ENCODE results near the gene PLOD3. TPM values are rescaled to one million over a fixed set of nuclear protein-coding genes. Genes with fewer than 3 reads are reported as not detected.

PLOD3 gene
- total and polyA plus RNA-seq, 2 donors from 2014 or later, result 53.5 to 78.8 TPM

GRCh38 chr7:101216001-101216859 is 1.2 kb downstream of the PLOD3 start:
- no peak for FAIRE-seq
- peak in 1 of 5 donors; percentile 50 for DNase-seq
- H3K27me3 ChIP-seq (ENCODE audit: control insufficient read depth, insufficient read depth, low read length), result no peaks in the 10 kb centered on the region
- H3K9me3 ChIP-seq (ENCODE audit: control insufficient read depth in 2 of 3, insufficient read depth in 1 of 3, low read length in 3 of 3), result no peaks in the 10 kb centered on the region
- peak overlapping the region; percentile 34 to 98 (median 98) for H3K4me3 ChIP-seq (ENCODE audit: low read length in 3 of 3)
- no peak overlapping the region for H3K27ac ChIP-seq (ENCODE audit: low read depth in 2 of 2, low read length in 2 of 2)
- H3K36me3 ChIP-seq (ENCODE audit: control insufficient read depth in 2 of 3, insufficient read depth in 3 of 3, low read length in 3 of 3), result peaks cover 0 to 3% (median 0%) of the 10 kb centered on the region in 3 donors
- intact Hi-C loops (cut with DNase I), result no loop called here
- H3K9ac ChIP-seq (ENCODE audit: low read length in 3 of 3), result peak overlapping the region; percentile 13 to 80 (median 58)
- TF ChIP-seq, protein P1, sequence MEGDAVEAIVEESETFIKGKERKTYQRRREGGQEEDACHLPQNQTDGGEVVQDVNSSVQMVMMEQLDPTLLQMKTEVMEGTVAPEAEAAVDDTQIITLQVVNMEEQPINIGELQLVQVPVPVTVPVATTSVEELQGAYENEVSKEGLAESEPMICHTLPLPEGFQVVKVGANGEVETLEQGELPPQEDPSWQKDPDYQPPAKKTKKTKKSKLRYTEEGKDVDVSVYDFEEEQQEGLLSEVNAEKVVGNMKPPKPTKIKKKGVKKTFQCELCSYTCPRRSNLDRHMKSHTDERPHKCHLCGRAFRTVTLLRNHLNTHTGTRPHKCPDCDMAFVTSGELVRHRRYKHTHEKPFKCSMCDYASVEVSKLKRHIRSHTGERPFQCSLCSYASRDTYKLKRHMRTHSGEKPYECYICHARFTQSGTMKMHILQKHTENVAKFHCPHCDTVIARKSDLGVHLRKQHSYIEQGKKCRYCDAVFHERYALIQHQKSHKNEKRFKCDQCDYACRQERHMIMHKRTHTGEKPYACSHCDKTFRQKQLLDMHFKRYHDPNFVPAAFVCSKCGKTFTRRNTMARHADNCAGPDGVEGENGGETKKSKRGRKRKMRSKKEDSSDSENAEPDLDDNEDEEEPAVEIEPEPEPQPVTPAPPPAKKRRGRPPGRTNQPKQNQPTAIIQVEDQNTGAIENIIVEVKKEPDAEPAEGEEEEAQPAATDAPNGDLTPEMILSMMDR (IDR thresholded peaks at IDR 0.05; ENCODE audit: borderline replicate concordance, extremely low read depth, insufficient read depth), result no peak
- peaks cover 0 to 23% (median 6%) of the 10 kb centered on the region in 3 donors for H3K4me1 ChIP-seq (ENCODE audit: control insufficient read depth in 2 of 3, insufficient read depth in 2 of 3, low read depth in 1 of 3, low read length in 3 of 3)

DNA sequence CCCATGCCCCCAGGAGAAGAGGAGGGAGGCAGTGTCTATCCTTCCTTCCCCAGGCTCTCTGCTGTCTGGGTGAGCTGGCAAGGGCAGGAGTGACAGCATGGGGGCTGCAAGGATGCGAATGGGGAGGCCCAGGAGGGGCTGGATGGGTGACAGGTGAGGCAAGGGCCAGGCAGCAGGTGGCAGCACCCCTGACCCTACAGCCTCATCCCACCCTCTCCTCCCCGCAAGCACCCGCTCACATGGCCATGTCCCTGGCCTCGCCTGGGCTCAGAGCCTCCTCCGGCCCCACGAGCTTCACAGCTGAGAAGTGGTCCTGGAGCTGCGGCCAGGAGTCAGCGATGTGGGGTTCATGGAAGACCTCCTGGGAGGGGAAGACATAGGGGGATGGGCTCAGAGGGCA is 5.4 kb downstream of the PLOD3 start:
- H3K36me3 ChIP-seq (ENCODE audit: control insufficient read depth in 2 of 3, insufficient read depth in 3 of 3, low read length in 3 of 3), result peaks cover 0 to 9% (median 0%) of the 10 kb centered on the region in 3 donors
- no peaks in the 10 kb centered on the region for H3K27me3 ChIP-seq (ENCODE audit: control insufficient read depth, insufficient read depth, low read length)
- FAIRE-seq (no peak), DNase-seq (no peak)
- no peaks in the 10 kb centered on the region for H3K9me3 ChIP-seq (ENCODE audit: control insufficient read depth in 2 of 3, insufficient read depth in 1 of 3, low read length in 3 of 3)
- H3K27ac ChIP-seq (ENCODE audit: low read depth in 2 of 2, low read length in 2 of 2), result no peak overlapping the region
- TF ChIP-seq, protein P1 (IDR thresholded peaks at IDR 0.05; ENCODE audit: borderline replicate concordance, extremely low read depth, insufficient read depth), result no peak
- peaks cover 0 to 9% (median 0%) of the 10 kb centered on the region in 3 donors for H3K4me1 ChIP-seq (ENCODE audit: control insufficient read depth in 2 of 3, insufficient read depth in 2 of 3, low read depth in 1 of 3, low read length in 3 of 3)
- intact Hi-C loops (cut with DNase I), result no loop called here
- no peak overlapping the region for H3K9ac ChIP-seq (ENCODE audit: low read length in 3 of 3)
- no peak overlapping the region for H3K4me3 ChIP-seq (ENCODE audit: low read length in 3 of 3)

GRCh38 chr7:101211501-101211900 is 5.9 kb downstream of the PLOD3 start:
- H3K9ac ChIP-seq (ENCODE audit: low read length in 3 of 3), result no peak overlapping the region
- FAIRE-seq (no peak), DNase-seq (no peak)
- H3K36me3 ChIP-seq (ENCODE audit: control insufficient read depth in 2 of 3, insufficient read depth in 3 of 3, low read length in 3 of 3), result peaks cover 0 to 9% (median 0%) of the 10 kb centered on the region in 3 donors
- intact Hi-C loops (cut with DNase I), result no loop called here
- no peak overlapping the region for H3K27ac ChIP-seq (ENCODE audit: low read depth in 2 of 2, low read length in 2 of 2)
- no peaks in the 10 kb centered on the region for H3K27me3 ChIP-seq (ENCODE audit: control insufficient read depth, insufficient read depth, low read length)
- H3K4me1 ChIP-seq (ENCODE audit: control insufficient read depth in 2 of 3, insufficient read depth in 2 of 3, low read depth in 1 of 3, low read length in 3 of 3), result peaks cover 0 to 5% (median 0%) of the 10 kb centered on the region in 3 donors
- no peak overlapping the region for H3K4me3 ChIP-seq (ENCODE audit: low read length in 3 of 3)
- TF ChIP-seq, protein P1 (IDR thresholded peaks at IDR 0.05; ENCODE audit: borderline replicate concordance, extremely low read depth, insufficient read depth), result no peak
- no peaks in the 10 kb centered on the region for H3K9me3 ChIP-seq (ENCODE audit: control insufficient read depth in 2 of 3, insufficient read depth in 1 of 3, low read length in 3 of 3)
